HG03457 (cell line): ENCODE measurements around the gene CANT1.
"Not testable (repeated sequence)": the region's sequence is repeated elsewhere in the genome, so short reads cannot be mapped to it uniquely, and the experiment has no call there.

ENCODE experiments used
- ATAC-seq: cut with Tn5 transposase; IDR thresholded peaks from one replicate; pipeline ENCODE4 v1.9.1; 2021; ENCODE audit warnings: moderate number of reproducible peaks; ENCODE audit not compliant: unreplicated experiment

CANT1 gene

GRCh38 chr17:79043931-79044320, 34.4 kb upstream of the CANT1 start:
- ATAC-seq = no peak

- ATAC-seq = no peak
These were observed 33.8 kb upstream of the CANT1 start for GRCh38 chr17:79043191-79043930.

- no peak for ATAC-seq
These were observed 33.0 kb upstream of the CANT1 start for GRCh38 chr17:79042421-79043190.

GRCh38 chr17:79041723-79042420, 32.3 kb upstream of the CANT1 start:
- no peak for ATAC-seq

GRCh38 chr17:79041041-79041570, 31.5 kb upstream of the CANT1 start:
- ATAC-seq = no peak

GRCh38 chr17:79039886-79040285, 30.3 kb upstream of the CANT1 start:
- ATAC-seq = no peak

- no peak for ATAC-seq
These were observed 29.6 kb upstream of the CANT1 start for GRCh38 chr17:79039171-79039570.

- ATAC-seq = no peak
These were observed 29.1 kb upstream of the CANT1 start for GRCh38 chr17:79038545-79039135.

GRCh38 chr17:79036596-79036995, 27.0 kb upstream of the CANT1 start:
- ATAC-seq = no peak

- ATAC-seq = no peak
These were observed 26.6 kb upstream of the CANT1 start for GRCh38 chr17:79036181-79036580.

- no peak for ATAC-seq
These were observed 26.1 kb upstream of the CANT1 start for GRCh38 chr17:79035686-79036085.

GRCh38 chr17:79034931-79035485, 25.4 kb upstream of the CANT1 start:
- no peak for ATAC-seq

- no peak for ATAC-seq
These were observed 24.4 kb upstream of the CANT1 start for GRCh38 chr17:79033741-79034501.

GRCh38 chr17:79033046-79033616, 23.6 kb upstream of the CANT1 start:
- ATAC-seq = no peak

- ATAC-seq = no peak
These were observed 22.7 kb upstream of the CANT1 start for GRCh38 chr17:79031996-79032875.

GRCh38 chr17:79030636-79031035, 21.1 kb upstream of the CANT1 start:
- not testable (repeated sequence) for ATAC-seq

- no peak for ATAC-seq
These were observed 19.9 kb upstream of the CANT1 start for GRCh38 chr17:79029327-79030009.
